ENCODE measurements around the gene TMEM119. TPM values are rescaled to one million over a fixed set of nuclear protein-coding genes. Genes with fewer than 3 reads are reported as not detected.

TMEM119 gene
- total RNA-seq, 1 experiment from 2014 or later = not detected

GRCh38 chr12:108629824-108630476 lies 32.1 kb upstream of the TMEM119 start:
- intact Hi-C loops (cut with micrococcal nuclease; ENCODE audit: unreplicated experiment) = no loop called here
- no peak for DNase-seq
- no peak for TF ChIP-seq CTCF (IDR thresholded peaks at IDR 0.05; ENCODE audit: unreplicated experiment)
- Mint-ChIP-seq H3K27me3 (ENCODE audit: unreplicated experiment) (no peaks in the 10 kb centered on the region), H3K36me3 (ENCODE audit: insufficient read depth, unreplicated experiment) (no peaks in the 10 kb centered on the region), H3K4me3 (ENCODE audit: low read depth, unreplicated experiment) (no peak overlapping the region), H3K27ac (ENCODE audit: unreplicated experiment) (no peak overlapping the region), H3K9me3 (ENCODE audit: low read depth, unreplicated experiment) (no peaks in the 10 kb centered on the region), H3K4me1 (ENCODE audit: low read depth, unreplicated experiment) (peaks cover 52% of the 10 kb centered on the region)
- BruUV-seq (replicated peaks) = no TSS peak
- CTCF ChIA-PET = interaction anchor here (0.6 to 1.1 kb wide), 2 partner anchors 12 to 20 kb away, joined by 4 read pairs; no protein-coding TSS in a partner anchor

GRCh38 chr12:108629151-108629550 lies 31.3 kb upstream of the TMEM119 start:
- BruUV-seq (replicated peaks) = no TSS peak
- intact Hi-C loops (cut with micrococcal nuclease; ENCODE audit: unreplicated experiment) = no loop called here
- Mint-ChIP-seq H3K27ac (ENCODE audit: unreplicated experiment) (no peak overlapping the region), H3K9me3 (ENCODE audit: low read depth, unreplicated experiment) (no peaks in the 10 kb centered on the region), H3K4me3 (ENCODE audit: low read depth, unreplicated experiment) (no peak overlapping the region), H3K36me3 (ENCODE audit: insufficient read depth, unreplicated experiment) (no peaks in the 10 kb centered on the region), H3K27me3 (ENCODE audit: unreplicated experiment) (no peaks in the 10 kb centered on the region), H3K4me1 (ENCODE audit: low read depth, unreplicated experiment) (peaks cover 52% of the 10 kb centered on the region)
- CTCF ChIA-PET = interaction anchor here (0.6 to 1.1 kb wide), 2 partner anchors 11 to 21 kb away, joined by 4 read pairs; no protein-coding TSS in a partner anchor
- TF ChIP-seq CTCF (IDR thresholded peaks at IDR 0.05; ENCODE audit: unreplicated experiment) = no peak
- DNase-seq = no peak

GRCh38 chr12:108627134-108627920 lies 29.4 kb upstream of the TMEM119 start:
- intact Hi-C loops (cut with micrococcal nuclease; ENCODE audit: unreplicated experiment) = no loop called here
- H3K36me3 Mint-ChIP-seq (ENCODE audit: insufficient read depth, unreplicated experiment) = peaks cover 6% of the 10 kb centered on the region
- H3K27me3 Mint-ChIP-seq (ENCODE audit: unreplicated experiment) = no peaks in the 10 kb centered on the region
- no peak for DNase-seq
- no TSS peak for BruUV-seq (replicated peaks)
- no peak for TF ChIP-seq CTCF (IDR thresholded peaks at IDR 0.05; ENCODE audit: unreplicated experiment)
- CTCF ChIA-PET = no interaction called here
- H3K4me1 Mint-ChIP-seq (ENCODE audit: low read depth, unreplicated experiment) = peaks cover 38% of the 10 kb centered on the region
- H3K4me3 Mint-ChIP-seq (ENCODE audit: low read depth, unreplicated experiment) = no peak overlapping the region
- no peaks in the 10 kb centered on the region for H3K9me3 Mint-ChIP-seq (ENCODE audit: low read depth, unreplicated experiment)
- H3K27ac Mint-ChIP-seq (ENCODE audit: unreplicated experiment) = no peak overlapping the region

GRCh38 chr12:108625228-108625627 lies 27.3 kb upstream of the TMEM119 start:
- H3K27ac Mint-ChIP-seq (ENCODE audit: unreplicated experiment) = no peak overlapping the region
- BruUV-seq (replicated peaks) = no TSS peak

More at GRCh38 chr12:108625228-108625627, 27.3 kb upstream of the TMEM119 start:
- Mint-ChIP-seq H3K4me1 (ENCODE audit: low read depth, unreplicated experiment) (peaks cover 19% of the 10 kb centered on the region), H3K36me3 (ENCODE audit: insufficient read depth, unreplicated experiment) (peaks cover 6% of the 10 kb centered on the region), H3K4me3 (ENCODE audit: low read depth, unreplicated experiment) (no peak overlapping the region), H3K9me3 (ENCODE audit: low read depth, unreplicated experiment) (no peaks in the 10 kb centered on the region), H3K27me3 (ENCODE audit: unreplicated experiment) (no peaks in the 10 kb centered on the region)
- intact Hi-C loops (cut with micrococcal nuclease; ENCODE audit: unreplicated experiment) = no loop called here
- CTCF ChIA-PET = no interaction called here
- TF ChIP-seq CTCF (IDR thresholded peaks at IDR 0.05; ENCODE audit: unreplicated experiment) = no peak
- DNase-seq = no peak

Data from Calu3 (cell line).